Hematopoietic multipotent progenitor cell treated with erythropoietin and hydrocortisone succinate and interleukin-3 and kit ligand, for 4 days (in vitro differentiated cells): ENCODE measurements around the gene CPLX3.

ENCODE experiments used
- DNase-seq: peaks from one replicate; pipeline ENCODE4 v3.0.0-alpha.2; 2015

Gene CPLX3

DNA sequence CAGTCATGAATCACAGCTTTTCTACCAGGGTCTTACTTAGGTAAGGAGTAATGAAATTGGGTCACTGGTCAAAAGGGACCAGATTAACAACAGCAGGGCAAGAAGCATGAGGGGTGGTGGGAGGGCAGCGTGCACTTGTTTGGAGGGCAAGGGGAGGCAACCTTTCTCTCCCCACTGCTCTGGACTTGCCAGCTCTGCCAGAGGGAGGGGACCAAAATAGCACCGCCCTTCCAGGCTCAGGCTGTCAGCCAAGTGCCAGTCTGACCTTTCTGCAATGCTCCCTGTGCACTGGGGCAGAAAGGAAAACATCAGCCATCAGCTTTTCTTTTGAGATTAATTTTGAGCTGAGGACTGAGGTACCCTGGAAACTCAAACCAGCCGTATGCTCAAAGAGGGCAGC is 21.0 kb downstream of the CPLX3 start:
- DNase-seq = peak; percentile 58

DNA sequence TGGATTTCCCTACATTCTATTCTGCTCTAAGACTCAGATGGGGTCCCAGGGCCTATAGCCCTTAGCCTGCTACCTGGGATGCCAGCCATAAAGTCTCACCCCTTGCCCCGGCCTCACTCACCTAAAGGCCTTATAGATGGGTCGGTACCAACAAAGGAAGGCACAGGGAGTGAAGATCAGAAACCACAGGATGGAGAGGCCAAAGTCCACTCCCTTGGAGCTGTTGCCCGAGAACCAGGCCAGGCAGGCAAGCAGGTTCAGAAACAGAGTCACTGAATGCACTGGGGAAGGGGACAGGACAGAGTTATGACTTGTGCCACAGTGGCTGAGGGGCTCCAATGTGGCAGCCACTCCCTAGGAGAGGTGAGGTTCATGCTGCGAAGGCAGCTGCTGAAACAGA is 24.0 kb downstream of the CPLX3 start:
- no peak for DNase-seq

DNA sequence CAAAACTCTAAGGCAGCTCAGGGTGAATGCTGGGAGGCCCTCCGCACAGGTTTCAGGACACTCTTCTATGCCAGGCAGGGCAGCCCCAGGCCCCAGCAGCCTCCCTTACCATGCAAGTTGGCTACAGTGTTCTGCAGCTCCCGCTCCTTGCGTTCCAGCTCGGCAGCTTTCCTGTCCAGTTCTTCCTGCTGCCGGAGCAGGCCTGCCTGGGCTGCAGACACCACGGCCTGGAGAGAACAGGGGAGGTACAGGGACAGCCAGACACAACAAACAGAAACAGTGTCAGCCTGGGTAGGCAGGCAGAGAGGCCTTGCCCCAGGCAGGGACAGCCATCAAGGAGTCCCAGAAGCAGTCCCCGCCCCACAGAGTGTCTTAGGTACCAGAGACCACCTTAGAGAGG is 25.5 kb downstream of the CPLX3 start:
- no peak for DNase-seq

DNA sequence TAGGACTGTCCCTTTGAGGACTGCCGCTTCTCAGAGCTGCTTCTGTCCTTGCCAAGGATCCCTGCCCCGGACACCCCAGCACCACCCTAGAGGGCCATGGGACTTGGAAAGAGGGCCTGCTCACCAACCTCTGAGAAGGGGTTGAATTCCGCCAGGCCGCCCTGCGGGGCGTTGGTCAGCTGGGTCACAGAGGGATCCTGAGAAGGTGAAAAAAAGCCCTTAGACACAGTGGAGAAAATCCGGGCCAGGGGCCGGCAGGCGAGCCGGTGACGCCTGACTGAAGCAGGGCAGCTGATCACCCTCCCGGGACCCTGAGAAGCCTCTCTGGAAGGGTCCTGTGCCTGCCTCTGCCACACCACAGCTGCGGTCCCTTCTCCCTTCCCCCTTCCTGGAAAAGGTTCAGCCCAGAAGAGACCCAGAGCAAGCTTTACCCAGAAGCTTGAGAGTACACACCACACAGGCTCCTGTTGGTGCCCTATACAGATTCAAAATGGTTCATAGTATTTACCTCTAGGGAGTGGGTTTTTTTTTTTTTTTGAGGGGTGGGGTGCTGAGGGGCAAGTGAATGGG is 28.1 kb downstream of the CPLX3 start:
- DNase-seq = no peak

DNA sequence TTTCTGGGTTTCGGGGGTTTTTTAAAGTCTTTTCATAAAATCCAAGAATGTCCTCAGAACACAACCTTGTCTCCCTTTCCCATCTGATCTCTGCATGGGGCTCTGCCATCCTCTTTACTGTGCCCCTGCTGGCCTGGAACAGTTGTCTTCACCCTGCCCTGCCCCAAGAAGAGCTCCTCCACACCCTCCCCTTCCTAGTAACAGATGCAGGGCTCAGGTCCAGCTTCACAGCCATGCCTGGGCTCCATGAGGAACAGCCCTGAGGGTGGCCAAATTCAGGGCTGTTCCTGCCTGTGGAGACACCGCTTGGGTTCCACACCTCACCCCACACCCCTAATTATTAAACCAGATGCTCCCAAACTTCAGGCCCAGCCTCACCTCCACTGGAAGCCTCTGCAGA is 29.4 kb downstream of the CPLX3 start:
- peak; percentile 25 for DNase-seq

DNA sequence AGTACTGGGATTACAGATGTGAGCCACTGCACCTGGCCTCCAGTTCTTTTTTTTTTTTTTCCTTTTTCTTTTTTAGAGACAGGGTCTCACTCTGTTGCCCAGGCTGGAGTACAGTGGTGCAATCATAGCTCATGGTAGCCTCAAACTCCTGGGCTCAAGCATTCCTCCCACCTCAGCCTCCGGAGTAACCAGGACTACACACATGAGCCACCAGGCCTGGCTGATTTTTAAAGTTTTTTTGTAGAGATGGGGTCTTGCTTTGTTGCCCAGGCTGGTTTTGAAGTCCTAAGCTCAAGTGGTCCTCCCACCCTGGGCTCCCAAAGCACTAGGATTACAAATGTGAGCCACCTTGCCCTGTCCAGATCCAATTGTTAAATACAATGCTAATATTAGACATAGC is 30.1 kb downstream of the CPLX3 start:
- DNase-seq = no peak

DNA sequence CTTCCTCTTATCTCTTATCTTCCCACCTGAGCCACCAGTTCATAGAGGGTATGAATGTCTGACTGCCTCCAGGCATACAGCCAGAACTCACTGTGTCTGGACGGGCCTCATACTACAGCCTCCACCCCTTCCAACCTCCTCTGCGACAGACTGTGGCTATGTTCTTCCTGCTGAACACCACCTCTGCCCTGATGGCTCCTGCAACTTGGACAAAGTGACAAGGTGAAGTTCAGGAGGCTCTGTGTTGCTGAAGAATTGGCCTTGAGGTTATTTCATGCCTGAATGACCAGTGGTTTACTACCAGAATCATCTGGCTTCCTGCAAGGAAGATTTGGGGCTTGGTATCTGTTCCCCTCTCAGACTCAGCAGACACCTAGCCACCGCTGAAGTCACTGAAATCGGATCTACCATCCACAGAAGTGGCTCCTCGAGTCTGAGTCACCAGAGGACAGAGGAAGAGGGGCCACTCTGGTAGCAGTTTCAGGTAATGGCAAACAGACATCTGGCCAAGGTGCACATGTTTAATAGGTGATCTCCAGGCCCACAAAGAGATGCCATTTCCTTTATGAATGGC is 30.7 kb downstream of the CPLX3 start:
- DNase-seq = peak; percentile 55

DNA sequence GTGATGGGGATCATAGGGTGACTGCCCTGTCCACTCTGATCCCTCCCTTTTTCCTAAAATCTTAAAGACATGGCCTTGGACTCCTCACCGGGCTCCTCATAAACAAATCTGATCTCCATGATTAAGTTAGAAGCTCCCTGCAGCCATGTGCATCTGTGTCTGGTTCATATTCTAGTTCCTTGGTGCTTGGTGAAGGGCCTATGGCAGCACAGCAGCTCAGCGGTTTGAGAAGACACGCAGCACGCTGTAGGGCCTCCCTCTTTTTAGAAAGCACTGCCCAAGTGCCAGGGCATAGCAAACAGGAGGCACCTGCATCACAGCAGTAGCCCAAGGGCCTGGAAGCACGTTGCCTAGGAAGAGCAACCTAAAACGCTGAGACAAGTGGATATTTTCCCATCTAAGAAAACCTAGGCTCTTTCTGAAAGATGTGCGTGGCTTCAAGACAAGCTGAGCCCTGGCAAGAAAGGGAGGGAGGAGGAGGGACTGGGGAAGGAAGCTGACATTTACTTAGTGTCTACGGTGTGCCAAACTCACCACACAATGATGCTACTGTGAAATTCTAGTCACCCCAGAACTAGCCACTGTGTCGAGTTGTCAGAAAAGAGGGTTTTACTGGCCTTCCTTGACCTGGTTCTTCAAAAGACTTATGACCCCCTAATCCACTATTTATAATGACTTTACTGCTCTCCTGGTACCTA is 31.4 kb downstream of the CPLX3 start:
- DNase-seq = no peak

DNA sequence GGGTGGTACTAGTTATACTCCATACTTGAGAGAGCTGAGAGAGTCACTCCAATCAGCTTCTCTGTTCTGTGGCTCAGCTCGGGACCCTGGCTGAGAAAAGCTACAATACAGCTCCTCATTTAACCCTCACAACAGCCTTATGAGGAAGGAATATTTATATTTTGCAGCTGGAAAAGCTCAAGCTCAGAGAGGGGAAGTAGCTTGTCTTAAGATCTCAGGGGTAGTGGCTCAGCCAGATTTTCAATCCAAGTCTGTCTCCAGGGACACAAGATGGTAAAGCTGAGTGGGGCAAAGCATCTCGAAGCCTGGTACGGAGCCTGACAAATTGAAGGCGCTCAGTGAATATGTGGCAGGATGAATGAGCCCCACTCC is 31.9 kb downstream of the CPLX3 start:
- no peak for DNase-seq

DNA sequence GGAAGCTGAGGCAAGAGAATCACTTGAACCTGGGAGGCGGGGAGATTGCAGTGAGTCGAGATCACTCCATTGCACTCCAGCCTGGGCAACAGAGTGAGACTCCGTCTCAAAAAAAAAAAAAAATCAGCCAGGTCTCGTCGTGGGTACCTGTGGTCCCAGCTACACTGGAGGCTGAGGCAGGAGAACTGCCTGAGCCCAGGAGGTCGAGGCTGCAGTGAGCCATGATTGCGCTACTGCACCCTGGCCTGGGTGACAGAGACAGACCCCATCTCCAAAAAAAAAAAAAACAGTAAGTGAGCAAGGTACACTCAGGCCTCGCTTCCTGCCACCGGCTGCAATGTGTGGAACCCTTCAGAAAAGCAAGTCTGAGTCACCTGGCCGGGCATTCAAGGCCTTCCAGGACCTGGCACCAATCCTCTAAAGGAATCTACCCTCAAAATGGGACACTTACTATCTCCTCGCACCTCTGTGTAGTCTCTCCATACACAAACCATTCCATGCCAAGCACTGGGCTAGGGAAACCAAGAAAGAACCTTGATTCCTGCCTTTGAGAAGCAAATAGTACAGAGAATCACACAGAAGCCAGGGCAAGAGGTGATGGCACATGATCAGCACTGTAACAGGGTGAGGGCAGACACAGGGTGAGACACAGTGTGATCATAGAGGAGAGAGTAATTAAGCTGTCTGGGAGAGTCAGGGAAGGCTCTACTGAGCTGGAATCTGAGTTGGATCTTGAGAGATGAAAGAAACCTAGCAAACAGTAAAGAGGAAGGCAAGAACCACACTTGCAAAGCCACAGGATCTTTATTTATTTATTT is 37.0 kb downstream of the CPLX3 start:
- DNase-seq = no peak

DNA sequence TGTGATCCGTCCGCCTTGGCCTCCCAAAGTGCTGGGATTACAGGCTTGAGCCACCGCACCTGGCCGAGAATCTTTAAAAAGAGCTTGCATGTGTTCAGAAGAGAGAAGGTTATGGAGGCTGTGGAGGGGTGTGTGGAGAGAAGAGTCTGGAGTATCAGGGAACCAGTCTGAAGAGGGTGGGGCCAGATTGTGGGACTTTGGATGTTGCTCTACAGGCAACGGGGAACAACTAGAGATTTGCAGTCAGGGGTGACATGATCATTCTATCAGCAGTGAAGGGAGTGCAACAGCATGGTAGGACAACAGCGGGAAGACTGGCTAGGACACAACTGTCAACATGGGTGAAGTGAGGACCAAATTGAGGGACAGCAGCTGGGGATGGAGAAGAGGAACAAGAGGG is 37.9 kb downstream of the CPLX3 start:
- DNase-seq = no peak

DNA sequence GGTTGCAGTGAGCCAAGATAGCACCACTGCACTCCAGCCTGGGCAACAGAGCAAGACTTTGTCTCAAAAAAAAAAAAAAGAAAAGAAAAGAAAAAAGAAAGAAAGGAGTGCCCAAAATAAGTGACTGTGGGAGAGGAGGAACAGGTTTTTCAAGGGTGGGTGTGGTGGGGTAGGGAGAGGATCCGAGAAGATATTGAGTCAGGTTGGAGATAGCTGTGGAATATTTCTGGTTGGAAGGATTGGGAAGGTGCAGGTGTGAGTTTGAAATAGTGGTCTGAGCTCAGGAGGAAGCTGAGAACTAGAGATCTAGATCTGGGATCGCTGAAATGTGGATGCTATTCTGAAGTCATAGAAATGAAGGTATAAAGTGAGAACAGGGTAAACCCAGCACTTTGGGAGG is 38.9 kb downstream of the CPLX3 start:
- DNase-seq = no peak

DNA sequence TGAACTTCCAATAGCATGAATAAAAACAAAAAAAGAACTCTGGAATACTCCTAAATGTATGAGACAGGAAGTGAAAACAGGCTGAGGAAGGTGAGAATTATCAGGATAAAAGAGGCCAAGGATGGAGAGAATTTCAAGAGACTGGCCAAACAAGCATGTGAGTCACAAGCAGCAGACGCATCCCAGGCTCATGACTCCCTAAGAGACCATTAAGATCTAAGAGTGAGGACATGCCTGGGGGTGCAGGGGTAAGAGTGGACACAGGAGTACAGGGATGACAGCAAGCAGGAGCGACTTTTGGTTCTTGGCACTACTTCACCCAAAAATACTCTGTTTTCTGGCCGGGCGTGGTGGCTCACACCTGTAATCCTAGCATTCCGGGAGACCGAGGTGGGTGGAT is 39.7 kb downstream of the CPLX3 start:
- no peak for DNase-seq

DNA sequence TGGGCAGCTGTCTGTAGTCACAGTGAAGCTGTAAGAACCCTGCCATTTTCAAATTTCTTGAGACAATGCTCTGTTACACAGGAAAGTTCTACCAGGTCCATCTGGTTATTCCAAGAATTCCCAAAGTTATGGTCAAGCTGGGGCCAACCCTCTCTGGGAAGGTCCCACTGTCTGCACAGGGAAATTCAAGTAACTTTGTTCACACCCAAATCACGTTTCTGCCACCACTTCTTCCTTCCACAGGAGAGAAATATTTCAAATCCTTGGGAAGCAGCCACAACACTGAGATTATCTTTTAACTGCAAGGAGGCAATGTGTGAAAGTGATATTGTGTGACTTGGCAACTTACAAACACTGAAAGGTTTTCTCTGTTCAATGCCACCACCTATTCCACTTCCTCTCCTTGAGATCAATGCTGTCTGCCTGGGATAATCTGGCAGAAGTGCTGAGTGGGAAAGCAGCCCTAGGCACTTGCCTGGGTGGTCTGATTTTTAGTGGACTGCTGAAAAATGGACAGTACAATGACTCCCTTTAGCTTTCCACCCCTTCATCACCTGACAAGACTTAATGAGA is 41.1 kb downstream of the CPLX3 start:
- peak; percentile 76 for DNase-seq

DNA sequence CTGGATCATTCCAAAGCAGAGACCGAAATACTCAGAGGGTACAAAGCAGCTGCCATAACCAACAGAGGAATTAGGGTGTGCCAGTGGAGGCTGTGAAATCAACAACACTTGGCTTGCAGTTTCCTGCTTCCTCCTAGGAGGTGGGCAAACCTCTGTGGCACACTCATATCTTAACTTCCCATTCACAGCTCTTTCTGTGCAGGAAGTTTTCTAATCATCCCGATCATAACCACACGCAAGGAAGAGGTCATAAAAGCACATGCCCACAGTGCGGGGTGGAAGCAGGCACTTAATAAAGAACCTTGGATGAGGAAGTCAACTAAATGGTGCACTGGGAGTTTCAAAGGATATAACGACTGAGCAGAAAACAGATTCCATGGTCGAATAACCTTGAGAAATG is 41.6 kb downstream of the CPLX3 start:
- peak; percentile 94 for DNase-seq

DNA sequence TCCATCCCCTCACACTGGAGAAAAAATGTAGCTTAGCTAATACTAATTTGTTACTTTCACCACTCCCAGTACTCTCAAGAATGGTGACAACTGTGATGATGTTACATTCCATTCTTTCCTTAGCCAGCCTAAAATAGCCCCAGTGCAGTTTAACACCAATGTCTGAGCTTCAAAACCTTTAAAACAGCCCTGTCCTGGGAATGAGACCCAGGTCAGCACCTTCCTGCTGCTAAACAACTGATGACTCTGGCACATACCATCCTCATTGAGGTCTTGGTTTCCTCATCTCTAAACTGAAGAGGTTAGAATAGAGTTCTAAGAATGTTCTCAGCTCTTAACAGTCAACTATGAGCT is 42.9 kb downstream of the CPLX3 start:
- DNase-seq = no peak

DNA sequence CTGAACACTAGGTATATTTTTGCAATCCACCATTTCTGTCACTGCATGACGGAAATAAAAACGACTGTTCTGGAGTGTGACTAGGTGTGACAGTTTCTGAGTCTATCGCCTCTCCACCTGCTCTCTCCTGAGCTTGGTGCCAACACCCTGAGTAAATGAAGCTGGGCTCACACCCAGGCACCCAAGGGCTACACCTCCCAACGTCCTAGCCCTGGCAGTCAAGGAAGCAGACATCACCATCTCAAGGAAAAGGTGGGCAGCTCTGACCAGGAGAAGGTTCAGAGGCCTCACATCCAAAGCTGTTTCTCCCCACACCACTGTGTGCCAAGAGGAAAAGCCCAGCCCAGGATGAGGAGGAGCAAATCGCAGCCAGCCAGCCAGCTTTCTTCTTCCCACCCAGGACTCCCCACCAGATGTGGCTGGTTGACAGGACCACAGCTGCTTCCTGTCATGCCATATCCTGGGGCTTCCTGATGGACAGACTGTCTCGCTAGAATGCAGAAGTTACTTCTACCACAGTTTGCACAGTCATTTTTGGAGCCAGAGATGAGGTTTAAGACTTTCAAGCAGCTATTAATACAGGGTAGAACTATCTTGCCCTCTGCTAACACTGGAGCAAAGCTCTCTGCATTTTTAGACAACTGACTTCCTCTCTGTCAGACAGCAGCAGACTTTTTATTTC is 43.4 kb downstream of the CPLX3 start:
- peak; percentile 98 for DNase-seq

DNA sequence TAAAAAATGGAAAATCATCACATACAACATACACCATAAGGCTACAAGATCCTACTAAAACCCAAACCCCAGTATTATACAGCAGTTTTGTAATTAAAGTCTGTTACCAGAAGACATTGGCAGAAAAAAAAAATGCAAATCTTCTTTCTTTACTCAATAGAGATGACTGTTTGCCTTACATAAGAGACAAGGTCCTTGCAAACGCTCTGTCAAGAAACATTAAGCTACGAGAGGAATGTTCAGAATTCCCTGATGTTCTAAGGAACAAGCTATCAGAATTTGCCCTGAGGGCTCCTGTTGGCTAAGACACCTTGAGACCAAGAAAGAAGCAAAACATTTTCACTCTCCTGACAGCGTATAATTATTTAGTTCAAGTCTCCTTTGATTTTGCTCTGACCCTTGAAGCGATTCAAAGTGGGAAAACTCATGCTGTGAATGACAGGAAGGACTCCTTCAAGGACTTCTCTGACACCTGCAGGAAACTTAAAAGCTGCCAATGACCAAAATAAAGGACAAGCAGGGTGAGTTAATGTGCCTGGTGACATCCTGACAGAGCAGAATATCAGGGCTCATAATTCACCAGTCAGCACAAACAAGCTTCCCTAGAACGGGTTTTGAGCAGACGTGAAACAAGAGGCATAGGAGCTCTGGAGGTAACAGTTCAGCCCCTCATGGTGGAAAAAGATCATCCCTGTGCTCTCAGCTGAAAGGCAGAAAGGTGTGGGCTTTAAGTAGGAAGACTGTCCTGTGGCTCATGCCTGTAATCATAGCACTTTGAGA is 44.2 kb downstream of the CPLX3 start:
- no peak for DNase-seq

DNA sequence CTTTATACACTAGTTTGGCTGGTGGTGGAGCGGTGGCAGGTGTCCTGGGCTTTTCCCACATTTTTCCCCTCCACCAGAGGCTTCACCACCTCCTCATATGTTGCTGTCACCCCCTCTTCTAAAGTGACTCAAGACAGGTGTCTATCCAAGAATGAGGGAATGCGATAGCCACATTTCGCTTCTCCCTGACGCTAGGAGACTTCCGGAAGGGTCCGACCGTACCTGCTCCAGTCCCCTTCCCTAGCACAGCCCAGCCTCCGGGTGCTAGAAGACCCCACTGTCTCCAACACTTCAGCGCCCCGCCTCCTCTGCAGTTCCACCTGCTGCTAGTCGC is 46.2 kb downstream of the CPLX3 start:
- DNase-seq = no peak

DNA sequence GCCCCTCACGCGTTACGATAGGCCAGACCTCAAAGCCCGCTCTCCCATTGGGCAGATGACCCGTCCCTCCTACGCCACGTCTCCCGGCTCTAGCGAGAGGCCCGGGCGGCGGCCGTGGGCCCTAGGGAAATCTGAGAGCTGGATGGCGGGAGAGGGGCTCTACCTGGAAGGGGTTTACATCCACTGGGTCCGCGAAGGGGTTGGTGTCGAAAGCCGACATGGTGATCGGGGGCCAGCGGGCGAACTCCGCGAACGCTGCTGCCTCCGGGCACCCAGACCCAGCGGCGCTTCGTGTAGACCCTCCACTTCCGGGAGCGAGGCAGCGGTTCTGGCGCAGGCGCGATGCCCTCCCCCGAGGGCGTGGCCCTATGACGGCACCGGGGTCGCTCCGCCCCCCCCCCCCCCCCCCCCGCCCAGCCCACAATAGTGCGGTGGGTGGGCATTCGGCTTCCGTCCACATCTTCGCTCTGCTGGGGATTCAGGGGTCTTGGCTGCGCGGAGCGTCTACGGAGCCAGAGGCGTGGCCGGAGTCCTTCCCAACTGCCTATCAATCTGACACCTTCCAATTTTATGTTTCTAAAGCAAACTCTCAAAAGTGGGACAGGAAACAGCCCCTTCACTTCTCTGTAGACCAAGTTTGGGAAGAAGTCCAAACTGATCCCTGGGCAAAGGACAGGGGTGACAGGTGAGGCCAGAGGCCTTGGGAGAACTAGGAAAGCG is 46.8 kb downstream of the CPLX3 start, which contains the start of gene SCAMP2:
SCAMP2 (minus strand) TSS at position 330 of the 720 bp plus-strand sequence; CDS start at position 220, 110 bp downstream.
- DNase-seq = peak; percentile 99

DNA sequence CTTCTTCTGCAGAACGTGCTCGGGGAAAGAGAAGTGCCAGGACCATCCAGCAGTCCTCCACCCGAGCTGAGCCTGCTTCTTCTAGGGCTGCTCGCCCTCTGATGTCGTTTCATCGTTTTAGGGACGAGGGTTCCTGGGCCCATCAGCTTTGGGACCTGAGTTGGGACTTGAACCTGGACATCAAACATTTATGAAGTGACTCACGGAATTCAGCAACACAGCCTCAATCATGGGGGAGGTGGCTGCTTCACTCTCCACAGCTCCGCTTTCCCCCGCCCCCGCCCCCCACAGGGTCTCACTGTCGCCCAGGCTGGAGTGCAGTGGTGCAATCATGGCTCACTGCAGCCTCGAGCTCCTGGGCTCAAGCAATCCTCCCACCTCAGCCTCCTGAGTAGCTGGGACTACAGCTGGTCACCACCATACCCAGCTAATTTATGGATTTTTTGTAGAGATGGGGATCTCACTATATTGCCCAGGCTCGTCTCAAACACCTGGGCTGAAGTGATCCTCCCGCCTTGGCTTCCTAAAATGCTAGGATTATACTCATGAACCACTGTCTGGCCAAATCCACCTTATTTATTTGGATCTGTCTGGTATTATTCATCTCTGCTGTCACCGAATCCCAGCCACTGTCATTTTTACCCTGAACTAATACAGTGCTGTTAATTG is 47.5 kb downstream of the CPLX3 start:
- no peak for DNase-seq
